ENCODE data around the gene DUS4L. TPM values are rescaled to one million over a fixed set of nuclear protein-coding genes. Genes with fewer than 3 reads are reported as not detected.

Gene DUS4L
- polyA plus RNA-seq, 4 donors = 3.5 to 13.8 (median 4.2) TPM

GRCh38 chr7:107597582-107597916, 33.8 kb downstream of the DUS4L start:
- DNase-seq (no peak), FAIRE-seq (no peak)
- Histone ChIP-seq H3K4me3 (ENCODE audit: low read depth in 1 of 3, low read length in 3 of 3) (no peak overlapping the region), H3K27me3 (ENCODE audit: control insufficient read depth in 3 of 3, insufficient read depth in 3 of 3, low read length in 3 of 3) (no peaks in the 10 kb centered on the region), H3K36me3 (ENCODE audit: control insufficient read depth in 3 of 3, insufficient read depth in 2 of 3, low read depth in 1 of 3, low read length in 3 of 3) (peaks cover 3 to 8% (median 5%) of the 10 kb centered on the region in 3 donors), H3K27ac (ENCODE audit: low read depth in 1 of 3, low read length in 2 of 3) (no peak overlapping the region), H3K9me3 (ENCODE audit: control insufficient read depth in 2 of 2, insufficient read depth in 1 of 2, low read depth in 1 of 2, low read length in 1 of 2) (no peaks in the 10 kb centered on the region), H3K4me1 (ENCODE audit: control insufficient read depth in 3 of 3, insufficient read depth in 2 of 3, low read depth in 1 of 3, low read length in 2 of 3) (peaks cover 0 to 3% (median 0%) of the 10 kb centered on the region in 3 donors)
- 81 to 94% (median 88%) methylated on average over 1 of the region's 1 CpG for WGBS, 3 donors

GRCh38 chr7:107597953-107598352, 34.2 kb downstream of the DUS4L start:
- no peak for DNase-seq
- Histone ChIP-seq H3K27me3 (ENCODE audit: control insufficient read depth in 3 of 3, insufficient read depth in 3 of 3, low read length in 3 of 3) (no peaks in the 10 kb centered on the region), H3K36me3 (ENCODE audit: control insufficient read depth in 3 of 3, insufficient read depth in 2 of 3, low read depth in 1 of 3, low read length in 3 of 3) (peaks cover 3 to 8% (median 5%) of the 10 kb centered on the region in 3 donors), H3K4me1 (ENCODE audit: control insufficient read depth in 3 of 3, insufficient read depth in 2 of 3, low read depth in 1 of 3, low read length in 2 of 3) (peaks cover 0 to 3% (median 0%) of the 10 kb centered on the region in 3 donors), H3K27ac (ENCODE audit: low read depth in 1 of 3, low read length in 2 of 3) (no peak overlapping the region), H3K9me3 (ENCODE audit: control insufficient read depth in 2 of 2, insufficient read depth in 1 of 2, low read depth in 1 of 2, low read length in 1 of 2) (no peaks in the 10 kb centered on the region), H3K4me3 (ENCODE audit: low read depth in 1 of 3, low read length in 3 of 3) (no peak overlapping the region)
- 88 to 93% (median 92%) methylated on average over 4 of the region's 4 CpGs for WGBS, 3 donors
- FAIRE-seq = no peak

- Histone ChIP-seq H3K27ac (ENCODE audit: low read depth in 1 of 3, low read length in 2 of 3) (no peak overlapping the region), H3K36me3 (ENCODE audit: control insufficient read depth in 3 of 3, insufficient read depth in 2 of 3, low read depth in 1 of 3, low read length in 3 of 3) (peaks cover 3 to 10% (median 3%) of the 10 kb centered on the region in 3 donors), H3K27me3 (ENCODE audit: control insufficient read depth in 3 of 3, insufficient read depth in 3 of 3, low read length in 3 of 3) (no peaks in the 10 kb centered on the region), H3K9me3 (ENCODE audit: control insufficient read depth in 2 of 2, insufficient read depth in 1 of 2, low read depth in 1 of 2, low read length in 1 of 2) (no peaks in the 10 kb centered on the region), H3K4me1 (ENCODE audit: control insufficient read depth in 3 of 3, insufficient read depth in 2 of 3, low read depth in 1 of 3, low read length in 2 of 3) (peaks cover 0 to 3% (median 0%) of the 10 kb centered on the region in 3 donors), H3K4me3 (ENCODE audit: low read depth in 1 of 3, low read length in 3 of 3) (no peak overlapping the region)
- DNase-seq = no peak
- WGBS, 3 donors = 96 to 100% (median 100%) methylated on average over 1 of the region's 1 CpG
- FAIRE-seq = no peak
These were observed 35.5 kb downstream of the DUS4L start for GRCh38 chr7:107599262-107599661.

- peaks cover 3 to 7% (median 3%) of the 10 kb centered on the region in 3 donors for H3K36me3 ChIP-seq (ENCODE audit: control insufficient read depth in 3 of 3, insufficient read depth in 2 of 3, low read depth in 1 of 3, low read length in 3 of 3)
- FAIRE-seq = no peak
- no peaks in the 10 kb centered on the region for H3K9me3 ChIP-seq (ENCODE audit: control insufficient read depth in 2 of 2, insufficient read depth in 1 of 2, low read depth in 1 of 2, low read length in 1 of 2)
- no peak overlapping the region for H3K4me3 ChIP-seq (ENCODE audit: low read depth in 1 of 3, low read length in 3 of 3)
- peaks cover 0 to 3% (median 0%) of the 10 kb centered on the region in 3 donors for H3K4me1 ChIP-seq (ENCODE audit: control insufficient read depth in 3 of 3, insufficient read depth in 2 of 3, low read depth in 1 of 3, low read length in 2 of 3)
- WGBS, 3 donors = 80 to 98% (median 97%) methylated on average over 2 of the region's 2 CpGs
- H3K27me3 ChIP-seq (ENCODE audit: control insufficient read depth in 3 of 3, insufficient read depth in 3 of 3, low read length in 3 of 3) = no peaks in the 10 kb centered on the region
- no peak for DNase-seq
- no peak overlapping the region for H3K27ac ChIP-seq (ENCODE audit: low read depth in 1 of 3, low read length in 2 of 3)
These were observed 37.0 kb downstream of the DUS4L start for GRCh38 chr7:107600816-107601215.

- Histone ChIP-seq H3K4me3 (ENCODE audit: low read depth in 1 of 3, low read length in 3 of 3) (no peak overlapping the region), H3K27me3 (ENCODE audit: control insufficient read depth in 3 of 3, insufficient read depth in 3 of 3, low read length in 3 of 3) (no peaks in the 10 kb centered on the region), H3K9me3 (ENCODE audit: control insufficient read depth in 2 of 2, insufficient read depth in 1 of 2, low read depth in 1 of 2, low read length in 1 of 2) (no peaks in the 10 kb centered on the region), H3K27ac (ENCODE audit: low read depth in 1 of 3, low read length in 2 of 3) (no peak overlapping the region), H3K4me1 (ENCODE audit: control insufficient read depth in 3 of 3, insufficient read depth in 2 of 3, low read depth in 1 of 3, low read length in 2 of 3) (no peaks in the 10 kb centered on the region), H3K36me3 (ENCODE audit: control insufficient read depth in 3 of 3, insufficient read depth in 2 of 3, low read depth in 1 of 3, low read length in 3 of 3) (peaks cover 3 to 4% (median 3%) of the 10 kb centered on the region in 3 donors)
- DNase-seq (no peak), FAIRE-seq (no peak)
- WGBS, 3 donors = 90 to 92% (median 91%) methylated on average over 3 of the region's 3 CpGs
These were observed 41.5 kb downstream of the DUS4L start for GRCh38 chr7:107605218-107605815.

- DNase-seq (no peak), FAIRE-seq (no peak)
- 95 to 97% (median 96%) methylated on average over 1 of the region's 1 CpG for WGBS, 3 donors
These were observed 42.5 kb downstream of the DUS4L start for GRCh38 chr7:107606303-107606702.

GRCh38 chr7:107609811-107610261, 46.1 kb downstream of the DUS4L start:
- Histone ChIP-seq H3K27me3 (ENCODE audit: control insufficient read depth in 3 of 3, insufficient read depth in 3 of 3, low read length in 3 of 3) (no peaks in the 10 kb centered on the region), H3K4me3 (ENCODE audit: low read depth in 1 of 3, low read length in 3 of 3) (no peak overlapping the region), H3K4me1 (ENCODE audit: control insufficient read depth in 3 of 3, insufficient read depth in 2 of 3, low read depth in 1 of 3, low read length in 2 of 3) (peaks cover 0 to 5% (median 0%) of the 10 kb centered on the region in 3 donors), H3K27ac (ENCODE audit: low read depth in 1 of 3, low read length in 2 of 3) (no peak overlapping the region), H3K9me3 (ENCODE audit: control insufficient read depth in 2 of 2, insufficient read depth in 1 of 2, low read depth in 1 of 2, low read length in 1 of 2) (no peaks in the 10 kb centered on the region), H3K36me3 (ENCODE audit: control insufficient read depth in 3 of 3, insufficient read depth in 2 of 3, low read depth in 1 of 3, low read length in 3 of 3) (peaks cover under 1 to 5% (median 3%) of the 10 kb centered on the region in 3 donors)
- no peak for FAIRE-seq
- 65 to 87% (median 81%) methylated on average over 4 of the region's 4 CpGs for WGBS, 3 donors
- no peak for DNase-seq

More at GRCh38 chr7:107606303-107606702, 42.5 kb downstream of the DUS4L start:
- Histone ChIP-seq H3K27ac (ENCODE audit: low read depth in 1 of 3, low read length in 2 of 3) (no peak overlapping the region), H3K4me3 (ENCODE audit: low read depth in 1 of 3, low read length in 3 of 3) (no peak overlapping the region), H3K9me3 (ENCODE audit: control insufficient read depth in 2 of 2, insufficient read depth in 1 of 2, low read depth in 1 of 2, low read length in 1 of 2) (no peaks in the 10 kb centered on the region), H3K4me1 (ENCODE audit: control insufficient read depth in 3 of 3, insufficient read depth in 2 of 3, low read depth in 1 of 3, low read length in 2 of 3) (no peaks in the 10 kb centered on the region), H3K27me3 (ENCODE audit: control insufficient read depth in 3 of 3, insufficient read depth in 3 of 3, low read length in 3 of 3) (no peaks in the 10 kb centered on the region), H3K36me3 (ENCODE audit: control insufficient read depth in 3 of 3, insufficient read depth in 2 of 3, low read depth in 1 of 3, low read length in 3 of 3) (peaks cover 0 to 4% (median 0%) of the 10 kb centered on the region in 3 donors)

- peaks cover 0 to 5% (median 0%) of the 10 kb centered on the region in 3 donors for H3K4me1 ChIP-seq (ENCODE audit: control insufficient read depth in 3 of 3, insufficient read depth in 2 of 3, low read depth in 1 of 3, low read length in 2 of 3)
- no peaks in the 10 kb centered on the region for H3K27me3 ChIP-seq (ENCODE audit: control insufficient read depth in 3 of 3, insufficient read depth in 3 of 3, low read length in 3 of 3)
- DNase-seq (no peak), FAIRE-seq (no peak)
- no peak overlapping the region for H3K27ac ChIP-seq (ENCODE audit: low read depth in 1 of 3, low read length in 2 of 3)
- peaks cover 4 to 8% (median 4%) of the 10 kb centered on the region in 3 donors for H3K36me3 ChIP-seq (ENCODE audit: control insufficient read depth in 3 of 3, insufficient read depth in 2 of 3, low read depth in 1 of 3, low read length in 3 of 3)
- WGBS, 3 donors = 86 to 98% (median 92%) methylated on average over 1 of the region's 1 CpG
- no peaks in the 10 kb centered on the region for H3K9me3 ChIP-seq (ENCODE audit: control insufficient read depth in 2 of 2, insufficient read depth in 1 of 2, low read depth in 1 of 2, low read length in 1 of 2)
- H3K4me3 ChIP-seq (ENCODE audit: low read depth in 1 of 3, low read length in 3 of 3) = no peak overlapping the region
These were observed 46.6 kb downstream of the DUS4L start for GRCh38 chr7:107610323-107610722.

- FAIRE-seq (no peak), DNase-seq (no peak)
- Histone ChIP-seq H3K27ac (ENCODE audit: low read depth in 1 of 3, low read length in 2 of 3) (no peak overlapping the region), H3K4me3 (ENCODE audit: low read depth in 1 of 3, low read length in 3 of 3) (no peak overlapping the region), H3K9me3 (ENCODE audit: control insufficient read depth in 2 of 2, insufficient read depth in 1 of 2, low read depth in 1 of 2, low read length in 1 of 2) (no peaks in the 10 kb centered on the region), H3K36me3 (ENCODE audit: control insufficient read depth in 3 of 3, insufficient read depth in 2 of 3, low read depth in 1 of 3, low read length in 3 of 3) (peaks cover 4 to 16% (median 6%) of the 10 kb centered on the region in 3 donors), H3K4me1 (ENCODE audit: control insufficient read depth in 3 of 3, insufficient read depth in 2 of 3, low read depth in 1 of 3, low read length in 2 of 3) (peaks cover 0 to 5% (median 0%) of the 10 kb centered on the region in 3 donors), H3K27me3 (ENCODE audit: control insufficient read depth in 3 of 3, insufficient read depth in 3 of 3, low read length in 3 of 3) (no peaks in the 10 kb centered on the region)
- WGBS, 3 donors = 75 to 83% (median 78%) methylated on average over 1 of the region's 1 CpG
These were observed 49.7 kb downstream of the DUS4L start for GRCh38 chr7:107613439-107613838.

All from small intestine (tissue), 7 donors.